OCI-LY3 (cell line): ENCODE measurements around the gene ALG3.

Source experiments
- H2AFZ ChIP-seq: fragments of 200-600, 300-600 bp; shearing (Covaris generic); 2 replicates; pipeline ENCODE4 v1.6.0; 2014; ENCODE audit warnings: antibody characterized with exemption, low read depth, low read length
- H3K27ac ChIP-seq: fragments of 200-600, 300-600 bp; sonication (generic); 2 replicates; pipeline ENCODE4 v1.5.1; 2014; ENCODE audit warnings: mild to moderate bottlenecking, low read length, moderate library complexity, mixed read lengths
- H3K27me3 ChIP-seq: fragments of 200-600, 300-600 bp; sonication (generic); 2 replicates; pipeline ENCODE4 v1.6.1; 2014; ENCODE audit warnings: low read depth, low read length, mixed read lengths
- H3K36me3 ChIP-seq: fragments of 200-600, 300-600 bp; sonication (generic); replicated peaks from 2 replicates; pipeline ENCODE3; 2014; ENCODE audit warnings: low read depth, low read length, mixed read lengths
- H3K4me1 ChIP-seq: fragments of 300-600, 200-600 bp; sonication (generic); 2 replicates; pipeline ENCODE4 v1.6.1; 2014; ENCODE audit warnings: low read length, mixed read lengths
- H3K4me2 ChIP-seq: fragments of 200-600, 300-600 bp; sonication (generic); 2 replicates; pipeline ENCODE4 v1.6.1; 2014; ENCODE audit warnings: low read length, mixed read lengths
- H3K4me3 ChIP-seq: fragments of 300-600, 200-600 bp; sonication (generic); 2 replicates; pipeline ENCODE4 v1.5.1; 2014; ENCODE audit warnings: antibody characterized with exemption, mild to moderate bottlenecking, low read length, moderate library complexity
- H3K79me2 ChIP-seq: fragments of 300-600, 200-600 bp; shearing (Covaris generic); 2 replicates; pipeline ENCODE4 v1.6.1; 2014; ENCODE audit warnings: mild to moderate bottlenecking, low read length, mixed read lengths
- H3K9ac ChIP-seq: fragments of 300-600, 200-600 bp; shearing (Covaris generic); 2 replicates; pipeline ENCODE4 v1.6.0; 2014; ENCODE audit warnings: mild to moderate bottlenecking, low read length, moderate library complexity
- H3K9me3 ChIP-seq: fragments of 200-600, 300-600 bp; shearing (Covaris generic); 2 replicates; pipeline ENCODE4 v1.6.1; 2014; ENCODE audit warnings: low read length, mixed read lengths; ENCODE audit not compliant: insufficient read depth
- H4K20me1 ChIP-seq: fragments of 200-600, 300-600 bp; sonication (generic); 2 replicates; pipeline ENCODE4 v1.6.1; 2016; ENCODE audit warnings: low read length, mixed read lengths; ENCODE audit not compliant: insufficient read depth
- EZH2phosphoT487 ChIP-seq: fragments of 200-600 bp; shearing (Covaris generic); IDR thresholded peaks from 2 replicates; pipeline ENCODE4 v1.6.1; 2018; ENCODE audit warnings: antibody characterized with exemption, mixed run types, low read depth
- TF ChIP-seq, protein P1 (sequence below): fragments of 200-600, 300-600 bp; sonication (generic); IDR thresholded peaks from 2 replicates; pipeline ENCODE4 v1.5.1; 2014; ENCODE audit warnings: antibody characterized with exemption, low read length, low read depth

Gene ALG3

DNA sequence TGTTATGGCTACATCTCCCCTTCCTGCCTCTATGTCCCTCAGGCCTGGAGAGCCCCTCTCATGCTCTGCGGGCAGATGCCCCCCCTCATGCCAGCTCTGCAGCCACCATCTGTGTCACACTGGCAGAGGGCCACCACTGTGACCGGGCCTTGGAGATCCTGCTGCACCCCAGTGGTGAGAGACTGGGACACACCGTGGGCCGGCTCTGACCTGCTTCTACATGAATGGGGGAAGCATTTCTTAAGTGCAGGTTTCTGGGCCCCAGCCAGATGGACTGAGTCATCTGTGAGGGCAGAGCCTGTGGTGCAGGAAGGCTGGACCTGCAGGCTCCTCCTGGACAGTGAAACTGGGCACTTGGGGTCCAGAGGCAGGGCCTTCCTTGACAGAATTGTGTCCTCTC, 14.5 kb downstream of the ALG3 start:
- no peaks in the 10 kb centered on the region for H3K9me3 ChIP-seq
- H4K20me1 ChIP-seq: no peaks in the 10 kb centered on the region
- H3K27ac ChIP-seq: no peak overlapping the region
- no peaks in the 10 kb centered on the region for H3K27me3 ChIP-seq
- H3K36me3 ChIP-seq: no peaks in the 10 kb centered on the region
- no peak for TF ChIP-seq EZH2phosphoT487
- TF ChIP-seq, protein P1, sequence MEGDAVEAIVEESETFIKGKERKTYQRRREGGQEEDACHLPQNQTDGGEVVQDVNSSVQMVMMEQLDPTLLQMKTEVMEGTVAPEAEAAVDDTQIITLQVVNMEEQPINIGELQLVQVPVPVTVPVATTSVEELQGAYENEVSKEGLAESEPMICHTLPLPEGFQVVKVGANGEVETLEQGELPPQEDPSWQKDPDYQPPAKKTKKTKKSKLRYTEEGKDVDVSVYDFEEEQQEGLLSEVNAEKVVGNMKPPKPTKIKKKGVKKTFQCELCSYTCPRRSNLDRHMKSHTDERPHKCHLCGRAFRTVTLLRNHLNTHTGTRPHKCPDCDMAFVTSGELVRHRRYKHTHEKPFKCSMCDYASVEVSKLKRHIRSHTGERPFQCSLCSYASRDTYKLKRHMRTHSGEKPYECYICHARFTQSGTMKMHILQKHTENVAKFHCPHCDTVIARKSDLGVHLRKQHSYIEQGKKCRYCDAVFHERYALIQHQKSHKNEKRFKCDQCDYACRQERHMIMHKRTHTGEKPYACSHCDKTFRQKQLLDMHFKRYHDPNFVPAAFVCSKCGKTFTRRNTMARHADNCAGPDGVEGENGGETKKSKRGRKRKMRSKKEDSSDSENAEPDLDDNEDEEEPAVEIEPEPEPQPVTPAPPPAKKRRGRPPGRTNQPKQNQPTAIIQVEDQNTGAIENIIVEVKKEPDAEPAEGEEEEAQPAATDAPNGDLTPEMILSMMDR: no peak
- H3K4me1 ChIP-seq: no peaks in the 10 kb centered on the region
- H3K9ac ChIP-seq: no peak overlapping the region
- no peak overlapping the region for H3K4me3 ChIP-seq
- H3K79me2 ChIP-seq: no peaks in the 10 kb centered on the region
- H2AFZ ChIP-seq: no peak overlapping the region
- H3K4me2 ChIP-seq: no peak overlapping the region

DNA sequence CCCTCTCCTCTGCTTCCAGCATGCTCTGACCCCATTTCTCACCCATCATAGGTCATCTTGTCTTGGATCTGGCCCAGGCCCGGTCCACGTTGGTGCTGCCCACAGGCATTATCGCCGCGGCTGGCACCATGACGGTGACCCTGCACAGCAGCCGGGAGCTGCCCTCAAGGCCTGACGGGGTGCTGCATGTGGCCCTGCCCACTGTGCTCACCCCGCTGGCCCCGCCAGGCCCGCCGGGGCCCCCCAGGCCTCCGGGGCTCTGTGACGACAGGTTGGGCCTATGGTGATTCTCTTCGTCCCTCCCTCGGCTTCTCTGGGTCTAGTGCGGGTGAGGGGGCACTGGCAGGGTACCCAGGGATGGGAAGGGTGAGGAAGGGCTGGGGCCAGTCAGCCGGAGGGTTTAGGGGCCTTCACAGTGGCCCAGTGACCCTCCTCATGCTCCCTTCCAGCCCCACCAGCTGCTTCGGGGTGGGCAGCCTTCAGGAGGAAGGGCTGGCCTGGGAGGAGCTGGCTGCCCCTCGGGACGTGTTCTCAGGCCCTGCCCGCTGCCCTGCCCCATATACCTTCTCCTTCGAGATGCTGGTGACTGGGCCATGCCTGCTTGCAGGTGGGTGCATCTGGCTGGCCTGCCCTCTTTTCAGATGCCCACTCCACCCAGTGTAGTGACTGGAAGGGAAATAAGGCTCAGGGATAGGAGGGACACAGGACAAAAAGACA, 15.5 kb downstream of the ALG3 start:
- H3K27me3 ChIP-seq: peaks cover 7% of the 10 kb centered on the region
- no peak overlapping the region for H3K27ac ChIP-seq
- no peak overlapping the region for H3K4me2 ChIP-seq
- 0 out of 2 replicates have a peak, but pooled peaks cover 2% of the 10 kb centered on the region for H3K4me1 ChIP-seq
- H3K36me3 ChIP-seq: no peaks in the 10 kb centered on the region
- H4K20me1 ChIP-seq: no peaks in the 10 kb centered on the region
- TF ChIP-seq, protein P1: no peak
- TF ChIP-seq EZH2phosphoT487: no peak
- no peaks in the 10 kb centered on the region for H3K79me2 ChIP-seq
- H3K9me3 ChIP-seq: no peaks in the 10 kb centered on the region
- no peak overlapping the region for H3K4me3 ChIP-seq
- H3K9ac ChIP-seq: no peak overlapping the region
- H2AFZ ChIP-seq: no peak overlapping the region

DNA sequence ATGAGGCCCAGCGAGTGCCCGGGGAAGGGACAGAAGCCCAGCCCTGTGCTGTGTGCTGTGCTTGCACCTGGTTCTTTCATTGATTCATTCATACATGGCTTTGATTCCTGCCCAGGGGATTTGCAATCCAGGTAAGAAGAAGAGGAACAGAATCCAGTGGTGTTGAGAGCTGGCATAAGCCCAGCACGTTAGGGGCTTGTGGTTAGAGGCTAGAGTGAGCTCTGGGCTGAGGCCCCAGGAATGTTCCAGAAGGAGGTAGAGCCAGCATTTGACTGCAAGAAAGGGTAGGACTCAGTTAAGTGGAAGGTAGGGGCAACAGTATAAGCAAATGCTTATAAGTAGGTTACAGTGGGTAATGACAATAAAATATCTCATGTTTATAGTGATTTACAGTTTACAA, 17.1 kb downstream of the ALG3 start:
- Histone ChIP-seq H3K79me2 (no peaks in the 10 kb centered on the region), H3K4me1 (0 out of 2 replicates have a peak, but pooled peaks cover 2% of the 10 kb centered on the region), H3K9me3 (no peaks in the 10 kb centered on the region), H3K4me3 (no peak overlapping the region), H4K20me1 (no peaks in the 10 kb centered on the region), H3K36me3 (no peaks in the 10 kb centered on the region), H2AFZ (no peak overlapping the region), H3K9ac (no peak overlapping the region), H3K27me3 (peaks cover 16% of the 10 kb centered on the region), H3K4me2 (no peak overlapping the region), H3K27ac (no peak overlapping the region)
- no peak for TF ChIP-seq EZH2phosphoT487
- TF ChIP-seq, protein P1: no peak

DNA sequence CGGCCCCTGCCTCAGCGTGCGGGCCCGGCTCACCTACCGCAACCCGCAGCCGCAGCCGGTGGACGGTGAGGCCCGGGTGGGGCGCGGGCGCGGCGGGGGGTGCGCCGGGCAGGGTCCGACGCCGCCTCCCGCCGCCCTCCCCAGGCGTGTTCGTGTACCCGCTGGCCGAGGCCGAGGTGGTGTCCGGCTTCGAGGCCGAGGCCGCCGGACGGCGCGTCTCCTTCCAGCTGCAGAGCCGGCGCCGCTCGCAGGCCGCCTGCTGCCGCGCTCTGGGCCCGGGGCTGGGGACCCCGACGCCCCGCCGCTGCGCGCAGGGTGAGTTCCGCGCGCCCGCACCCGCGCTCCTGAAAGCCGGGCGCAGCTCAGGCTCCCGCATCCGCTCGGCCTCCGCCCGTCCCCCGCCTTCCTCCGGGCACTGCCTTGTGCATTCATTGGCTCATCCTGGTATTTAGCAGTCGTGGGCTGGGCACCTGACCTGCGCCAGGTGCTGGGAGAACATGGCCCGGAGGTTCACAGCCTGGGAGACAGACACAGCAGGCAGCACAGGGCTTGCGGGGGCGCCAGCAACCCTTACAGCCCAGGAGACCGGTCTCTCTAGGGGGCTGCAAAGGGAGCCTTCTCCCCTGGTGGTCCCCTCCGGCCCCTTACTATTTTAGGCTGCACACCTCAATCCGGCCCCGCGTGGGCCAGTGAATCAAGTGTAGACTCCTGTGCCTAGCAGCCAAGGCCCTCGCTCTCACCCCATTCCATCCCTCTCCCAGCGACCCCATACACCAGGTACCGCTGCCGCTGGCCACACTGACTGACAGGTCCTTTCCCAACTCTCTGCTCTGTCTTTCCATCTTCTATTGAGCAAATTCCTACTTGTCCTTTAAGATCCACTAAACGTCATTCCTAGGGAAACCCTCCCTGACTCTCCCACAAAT, 17.9 kb downstream of the ALG3 start:
- H3K27me3 ChIP-seq: peaks cover 19% of the 10 kb centered on the region
- no peak for TF ChIP-seq EZH2phosphoT487
- TF ChIP-seq, protein P1: no peak

More for the DNA sequence above, 17.9 kb downstream of the ALG3 start:
- no peak overlapping the region for H3K4me3 ChIP-seq
- H3K4me1 ChIP-seq: 0 out of 2 replicates have a peak, but pooled peaks cover 2% of the 10 kb centered on the region
- no peaks in the 10 kb centered on the region for H3K36me3 ChIP-seq
- no peaks in the 10 kb centered on the region for H3K9me3 ChIP-seq
- no peaks in the 10 kb centered on the region for H4K20me1 ChIP-seq
- no peak overlapping the region for H2AFZ ChIP-seq
- H3K4me2 ChIP-seq: no peak overlapping the region
- H3K9ac ChIP-seq: no peak overlapping the region
- H3K27ac ChIP-seq: no peak overlapping the region
- H3K79me2 ChIP-seq: no peaks in the 10 kb centered on the region
